SK-N-SH treated with all-trans-retinoic acid at 6 μM for 48 hours (cell line): ENCODE data around the gene VN1R5.

ENCODE experiments used
- ATAC-seq: fragments of 200-7000 bp; cut with Tn5 transposase; 3 replicates; pipeline ENCODE4 v1.9.1; 2020; ENCODE audit warnings: mild to moderate bottlenecking, moderate library complexity
- ARNTL ChIP-seq: fragments of 450-650 bp; formaldehyde crosslinking; IDR thresholded peaks from 2 replicates; pipeline ENCODE4 v1.5.0; 2020; ENCODE audit warnings: low read depth, mild to moderate bottlenecking, moderate library complexity, borderline replicate concordance
- BACH2 ChIP-seq: fragments of 250-450 bp; sonication (Bioruptor Pico); IDR thresholded peaks from 2 replicates; pipeline ENCODE4 v1.9.0; 2021; ENCODE audit warnings: mild to moderate bottlenecking, borderline replicate concordance
- CREB5 ChIP-seq: fragments of 250-450 bp; sonication (Bioruptor Pico); IDR thresholded peaks from 2 replicates; pipeline ENCODE4 v1.5.1; 2020; ENCODE audit warnings: low read depth, mild to moderate bottlenecking, moderate library complexity
- CSDC2 ChIP-seq: fragments of 250-450 bp; sonication (Bioruptor Pico); IDR thresholded peaks from 2 replicates; pipeline ENCODE4 v1.5.0; 2020; ENCODE audit warnings: mild to moderate bottlenecking, moderate library complexity
- ESRRG ChIP-seq: fragments of 250-450 bp; sonication (Bioruptor Pico); IDR thresholded peaks from 2 replicates; pipeline ENCODE4 v1.6.1; 2021; ENCODE audit warnings: mild to moderate bottlenecking
- GLIS3 ChIP-seq: fragments of 250-450 bp; sonication (Bioruptor Pico); IDR thresholded peaks from 2 replicates; pipeline ENCODE4 v1.5.0; 2020; ENCODE audit warnings: mild to moderate bottlenecking, moderate library complexity
- ISL1 ChIP-seq: fragments of 250-450 bp; sonication (Bioruptor Pico); IDR thresholded peaks from 2 replicates; pipeline ENCODE4 v2.1.2; 2022; ENCODE audit warnings: mild to moderate bottlenecking, moderate library complexity
- OSR1 ChIP-seq: fragments of 250-450 bp; sonication (Bioruptor Pico); IDR thresholded peaks from 2 replicates; pipeline ENCODE4 v1.8.0; 2022; ENCODE audit warnings: moderate library complexity, mild to moderate bottlenecking, inconsistent platforms
- PATZ1 ChIP-seq: fragments of 250-450 bp; sonication (Bioruptor Pico); IDR thresholded peaks from 2 replicates; pipeline ENCODE4 v1.8.0; 2020; ENCODE audit warnings: mild to moderate bottlenecking, moderate library complexity, borderline replicate concordance
- POU6F1 ChIP-seq: fragments of 250-450 bp; sonication (Bioruptor Pico); IDR thresholded peaks from 2 replicates; pipeline ENCODE4 v1.8.0; 2021; ENCODE audit warnings: low read depth, mild to moderate bottlenecking, moderate library complexity, borderline replicate concordance
- PPARA ChIP-seq: fragments of 250-450 bp; sonication (Bioruptor Pico); IDR thresholded peaks from 2 replicates; pipeline ENCODE4 v1.5.0; 2020; ENCODE audit warnings: mild to moderate bottlenecking, borderline replicate concordance
- RARB ChIP-seq: fragments of 250-450 bp; sonication (Bioruptor Pico); IDR thresholded peaks from 2 replicates; pipeline ENCODE4 v1.8.0; 2021; ENCODE audit warnings: mild to moderate bottlenecking, moderate library complexity
- SNAI2 ChIP-seq: fragments of 250-450 bp; sonication (Bioruptor Pico); IDR thresholded peaks from 2 replicates; pipeline ENCODE4 v1.5.0; 2020; ENCODE audit warnings: mild to moderate bottlenecking, moderate library complexity
- TCF4 ChIP-seq: fragments of 250-450 bp; sonication (Bioruptor Pico); IDR thresholded peaks from 2 replicates; pipeline ENCODE4 v1.8.0; 2021; ENCODE audit warnings: mild to moderate bottlenecking, moderate library complexity, borderline replicate concordance
- TOX ChIP-seq: fragments of 250-450 bp; sonication (Bioruptor Pico); IDR thresholded peaks from 2 replicates; pipeline ENCODE4 v1.8.0; 2021; ENCODE audit warnings: mild to moderate bottlenecking, moderate library complexity, borderline replicate concordance
- ZC3H10 ChIP-seq: fragments of 250-450 bp; sonication (Bioruptor Pico); IDR thresholded peaks from 2 replicates; pipeline ENCODE4 v1.5.1; 2021; ENCODE audit warnings: mild to moderate bottlenecking, moderate library complexity
- ZFP3 ChIP-seq: fragments of 250-450 bp; sonication (Bioruptor Pico); IDR thresholded peaks from 2 replicates; pipeline ENCODE4 v1.5.0; 2020; ENCODE audit warnings: mild to moderate bottlenecking, moderate library complexity
- ZFP30 ChIP-seq: fragments of 450-650 bp; formaldehyde crosslinking; IDR thresholded peaks from 2 replicates; pipeline ENCODE4 v1.5.0; 2022; ENCODE audit warnings: mild to moderate bottlenecking, moderate library complexity
- ZNF565 ChIP-seq: fragments of 450-650 bp; formaldehyde crosslinking; conservative IDR thresholded peaks from 2 replicates; pipeline ENCODE4 v1.5.0; 2020; ENCODE audit warnings: low read depth, mild to moderate bottlenecking, moderate library complexity
- ZNF70 ChIP-seq: fragments of 450-650 bp; formaldehyde crosslinking; IDR thresholded peaks from 2 replicates; pipeline ENCODE4 v1.5.0; 2020; ENCODE audit warnings: mild to moderate bottlenecking, moderate library complexity
- ZNF8 ChIP-seq: fragments of 450-650 bp; formaldehyde crosslinking; IDR thresholded peaks from 2 replicates; pipeline ENCODE4 v1.5.0; 2020; ENCODE audit warnings: mild to moderate bottlenecking, moderate library complexity
- TF ChIP-seq, protein P1 (sequence below): fragments of 250-450 bp; sonication (Bioruptor Pico); IDR thresholded peaks from 2 replicates; pipeline ENCODE4 v1.5.0; 2020; ENCODE audit warnings: mild to moderate bottlenecking, moderate library complexity
- TF ChIP-seq, protein P2 (sequence below): fragments of 250-450 bp; sonication (Bioruptor Pico); IDR thresholded peaks from 2 replicates; pipeline ENCODE4 v1.5.1; 2021; ENCODE audit warnings: mild to moderate bottlenecking, moderate library complexity

Gene VN1R5

GRCh38 chr1:247291161-247291560 lies 35.3 kb downstream of the VN1R5 start:
- TF ChIP-seq SNAI2 (CRISPR knock-in tag) (no peak), ZFP30 (no peak), ARNTL (CRISPR knock-in tag) (no peak), CREB5 (no peak), CSDC2 (no peak), RARB (CRISPR knock-in tag) (no peak), ZNF70 (no peak), ZFP3 (CRISPR knock-in tag) (no peak), PPARA (no peak), TOX (no peak), POU6F1 (CRISPR knock-in tag) (no peak), ESRRG (no peak), ZNF8 (no peak), TCF4 (CRISPR knock-in tag) (no peak), ISL1 (CRISPR knock-in tag) (no peak), GLIS3 (CRISPR knock-in tag) (no peak), OSR1 (no peak)
- TF ChIP-seq, protein P1, sequence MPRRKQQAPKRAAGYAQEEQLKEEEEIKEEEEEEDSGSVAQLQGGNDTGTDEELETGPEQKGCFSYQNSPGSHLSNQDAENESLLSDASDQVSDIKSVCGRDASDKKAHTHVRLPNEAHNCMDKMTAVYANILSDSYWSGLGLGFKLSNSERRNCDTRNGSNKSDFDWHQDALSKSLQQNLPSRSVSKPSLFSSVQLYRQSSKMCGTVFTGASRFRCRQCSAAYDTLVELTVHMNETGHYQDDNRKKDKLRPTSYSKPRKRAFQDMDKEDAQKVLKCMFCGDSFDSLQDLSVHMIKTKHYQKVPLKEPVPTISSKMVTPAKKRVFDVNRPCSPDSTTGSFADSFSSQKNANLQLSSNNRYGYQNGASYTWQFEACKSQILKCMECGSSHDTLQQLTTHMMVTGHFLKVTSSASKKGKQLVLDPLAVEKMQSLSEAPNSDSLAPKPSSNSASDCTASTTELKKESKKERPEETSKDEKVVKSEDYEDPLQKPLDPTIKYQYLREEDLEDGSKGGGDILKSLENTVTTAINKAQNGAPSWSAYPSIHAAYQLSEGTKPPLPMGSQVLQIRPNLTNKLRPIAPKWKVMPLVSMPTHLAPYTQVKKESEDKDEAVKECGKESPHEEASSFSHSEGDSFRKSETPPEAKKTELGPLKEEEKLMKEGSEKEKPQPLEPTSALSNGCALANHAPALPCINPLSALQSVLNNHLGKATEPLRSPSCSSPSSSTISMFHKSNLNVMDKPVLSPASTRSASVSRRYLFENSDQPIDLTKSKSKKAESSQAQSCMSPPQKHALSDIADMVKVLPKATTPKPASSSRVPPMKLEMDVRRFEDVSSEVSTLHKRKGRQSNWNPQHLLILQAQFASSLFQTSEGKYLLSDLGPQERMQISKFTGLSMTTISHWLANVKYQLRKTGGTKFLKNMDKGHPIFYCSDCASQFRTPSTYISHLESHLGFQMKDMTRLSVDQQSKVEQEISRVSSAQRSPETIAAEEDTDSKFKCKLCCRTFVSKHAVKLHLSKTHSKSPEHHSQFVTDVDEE (CRISPR knock-in tag) = no peak
- TF ChIP-seq, protein P2, sequence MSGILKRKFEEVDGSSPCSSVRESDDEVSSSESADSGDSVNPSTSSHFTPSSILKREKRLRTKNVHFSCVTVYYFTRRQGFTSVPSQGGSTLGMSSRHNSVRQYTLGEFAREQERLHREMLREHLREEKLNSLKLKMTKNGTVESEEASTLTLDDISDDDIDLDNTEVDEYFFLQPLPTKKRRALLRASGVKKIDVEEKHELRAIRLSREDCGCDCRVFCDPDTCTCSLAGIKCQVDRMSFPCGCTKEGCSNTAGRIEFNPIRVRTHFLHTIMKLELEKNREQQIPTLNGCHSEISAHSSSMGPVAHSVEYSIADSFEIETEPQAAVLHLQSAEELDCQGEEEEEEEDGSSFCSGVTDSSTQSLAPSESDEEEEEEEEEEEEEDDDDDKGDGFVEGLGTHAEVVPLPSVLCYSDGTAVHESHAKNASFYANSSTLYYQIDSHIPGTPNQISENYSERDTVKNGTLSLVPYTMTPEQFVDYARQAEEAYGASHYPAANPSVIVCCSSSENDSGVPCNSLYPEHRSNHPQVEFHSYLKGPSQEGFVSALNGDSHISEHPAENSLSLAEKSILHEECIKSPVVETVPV (CRISPR knock-in tag) = no peak
- no peak for ATAC-seq

- ATAC-seq = peak; percentile 33; the same call in 2 of the 3 replicates
- TF ChIP-seq GLIS3 (CRISPR knock-in tag) = no peak
- TF ChIP-seq TCF4 (CRISPR knock-in tag) = no peak
- no peak for TF ChIP-seq ESRRG
- no peak for TF ChIP-seq CSDC2
- TF ChIP-seq ZNF70 = no peak
- TF ChIP-seq TOX = no peak
- no peak for TF ChIP-seq ARNTL (CRISPR knock-in tag)
- no peak for TF ChIP-seq ZNF8
- TF ChIP-seq ZFP30 = no peak
- TF ChIP-seq PATZ1 = no peak
- TF ChIP-seq RARB (CRISPR knock-in tag) = no peak
- TF ChIP-seq ZNF565 (CRISPR knock-in tag) = no peak
- TF ChIP-seq CREB5 = no peak
- TF ChIP-seq PPARA = no peak
- TF ChIP-seq OSR1 = no peak
- TF ChIP-seq ZC3H10 = no peak
- TF ChIP-seq, protein P1 (CRISPR knock-in tag) = no peak
- TF ChIP-seq ISL1 (CRISPR knock-in tag) = no peak
- no peak for TF ChIP-seq SNAI2 (CRISPR knock-in tag)
- no peak for TF ChIP-seq BACH2 (CRISPR knock-in tag)
Measured at GRCh38 chr1:247291833-247292561, 36.1 kb downstream of the VN1R5 start.
